H1 (cell line): ENCODE data around the gene DPYSL4. TPM values are rescaled to one million over a fixed set of nuclear protein-coding genes. Genes with fewer than 3 reads are reported as not detected.

Source experiments
- CTCF ChIA-PET: fragments of 300-600 bp; sonication (Branson Sonifier 250); formaldehyde crosslinking; loops from one replicate; lab custom pipeline; 2021; ENCODE audit not compliant: partially characterized antibody; lab: Charles Lee
- POLR2A ChIA-PET: fragments of 300-600 bp; sonication (Branson Sonifier 250); formaldehyde crosslinking; loops from one replicate; lab custom pipeline; 2021; ENCODE audit warnings: inconsistent platforms; ENCODE audit not compliant: partially characterized antibody; lab: Charles Lee
- DNase-seq, 2 experiments: peaks; one replicate each; pipeline versions ENCODE4 v3.0.0 to v3.0.0-alpha.2; 2010 to 2022; ENCODE audit warnings: low spot score in 2 of 2, low read depth in 1 of 2, mixed read lengths in 1 of 2
- FAIRE-seq: peaks from 2 replicates; lab custom pipeline; 2011; peaks lifted over from hg19 to GRCh38; lab: Jason Lieb, UNC
- H2AFZ ChIP-seq: 2 replicates; pipeline ENCODE4 v1.8.1; 2012; ENCODE audit warnings: low read length, inconsistent platforms
- H2AK5ac ChIP-seq: 2 replicates; pipeline ENCODE4 v1.6.1; 2013; ENCODE audit warnings: low read depth, low read length
- H2BK120ac ChIP-seq: replicated peaks from 2 replicates; pipeline ENCODE3; 2013; ENCODE audit warnings: low read depth, low read length, inconsistent platforms
- H2BK12ac ChIP-seq: 2 replicates; pipeline ENCODE4 v1.6.1; 2013; ENCODE audit warnings: low read depth, low read length
- H2BK15ac ChIP-seq: 2 replicates; pipeline ENCODE4 v1.6.1; 2013; ENCODE audit warnings: low read length
- H2BK20ac ChIP-seq: 2 replicates; pipeline ENCODE4 v1.6.1; 2013; ENCODE audit warnings: low read length
- H2BK5ac ChIP-seq: 2 replicates; pipeline ENCODE4 v1.6.1; 2013; ENCODE audit warnings: low read depth, low read length
- H3K14ac ChIP-seq: 2 replicates; pipeline ENCODE4 v1.6.1; 2013; ENCODE audit warnings: inconsistent platforms; ENCODE audit not compliant: insufficient read length
- H3K18ac ChIP-seq: 2 replicates; pipeline ENCODE4 v1.6.1; 2013; ENCODE audit warnings: low read length; ENCODE audit errors: extremely low read depth
- H3K23ac ChIP-seq: 2 replicates; pipeline ENCODE4 v1.6.1; 2013; ENCODE audit warnings: inconsistent platforms; ENCODE audit not compliant: insufficient read length
- H3K23me2 ChIP-seq: 2 replicates; pipeline ENCODE4 v1.6.1; 2013; ENCODE audit warnings: low read depth, low read length
- H3K27ac ChIP-seq: 2 replicates; pipeline ENCODE4 v1.6.1; 2011; ENCODE audit warnings: low read depth, low read length, inconsistent platforms
- H3K27me3 ChIP-seq, 4 experiments: replicated peaks in 1 of 4; 1 replicate in 1 of 4; 2 replicates in 3 of 4; pipeline versions ENCODE4 v1.6.1 to v1.8.1; 2011 to 2013; ENCODE audit warnings: low read length in 3 of 4, mild to moderate bottlenecking in 3 of 4, inconsistent platforms in 2 of 4, mixed read lengths in 2 of 4, moderate library complexity in 1 of 4; ENCODE audit not compliant: control insufficient read depth in 3 of 4, insufficient read depth in 3 of 4; ENCODE audit errors: extremely low read depth in 1 of 4
- H3K36me3 ChIP-seq, 4 experiments: 2 replicates each; pipeline versions ENCODE4 v1.6.1 to v1.8.1; 2011 to 2013; ENCODE audit warnings: mild to moderate bottlenecking in 4 of 4, low read length in 3 of 4, moderate library complexity in 2 of 4, control low read depth in 1 of 4, inconsistent platforms in 1 of 4; ENCODE audit not compliant: insufficient read depth in 4 of 4, control insufficient read depth in 2 of 4
- H3K4ac ChIP-seq: replicated peaks from 2 replicates; pipeline ENCODE3; 2013; ENCODE audit warnings: low read length, low read depth, mixed read lengths, inconsistent platforms; ENCODE audit not compliant: insufficient read length
- H3K4me1 ChIP-seq, 4 experiments: replicated peaks in 1 of 4; 1 replicate in 1 of 4; 2 replicates in 3 of 4; pipeline versions ENCODE4 v1.6.1 to v1.8.1; 2011 to 2013; ENCODE audit warnings: low read length in 3 of 4, inconsistent platforms in 2 of 4, mixed read lengths in 1 of 4; ENCODE audit not compliant: insufficient read depth in 4 of 4, control insufficient read depth in 3 of 4
- H3K4me2 ChIP-seq, 2 experiments: 2 replicates each; pipeline versions ENCODE4 v1.6.1 to v1.8.1; 2011 to 2013; ENCODE audit warnings: low read depth in 2 of 2, low read length in 2 of 2, control low read depth in 1 of 2, inconsistent platforms in 1 of 2, mild to moderate bottlenecking in 1 of 2; ENCODE audit not compliant: insufficient read depth in 1 of 2
- H3K4me3 ChIP-seq, 4 experiments: fragments of 200-600, 300-600 bp in 1 of 4; sonication (generic), shearing (Covaris generic), sonication (Bioruptor Twin) in 1 of 4; 2 replicates each; pipeline versions ENCODE4 v1.5.1 to v1.8.1; 2011 to 2016; ENCODE audit warnings: low read length in 4 of 4, low read depth in 3 of 4, control low read depth in 2 of 4, inconsistent platforms in 2 of 4, mild to moderate bottlenecking in 2 of 4, mixed read lengths in 1 of 4, moderate library complexity in 1 of 4; ENCODE audit not compliant: insufficient read depth in 2 of 4; ENCODE audit errors: extremely low read depth in 1 of 4
- H3K56ac ChIP-seq: replicated peaks from 2 replicates; pipeline ENCODE3; 2013; ENCODE audit warnings: low read depth, mild to moderate bottlenecking, mixed read lengths, low read length, inconsistent platforms; ENCODE audit not compliant: insufficient read length
- H3K79me1 ChIP-seq: 2 replicates; pipeline ENCODE4 v1.6.1; 2013; ENCODE audit warnings: low read depth, low read length, control low read depth
- H3K79me2 ChIP-seq, 2 experiments: 2 replicates each; pipeline versions ENCODE4 v1.6.1 to v1.8.1; 2012 to 2013; ENCODE audit warnings: low read length in 2 of 2, mild to moderate bottlenecking in 2 of 2, inconsistent platforms in 1 of 2; ENCODE audit not compliant: insufficient read depth in 2 of 2, control insufficient read depth in 1 of 2
- H3K9ac ChIP-seq, 4 experiments: replicated peaks in 1 of 4; 1 replicate in 1 of 4; 2 replicates in 3 of 4; pipeline versions ENCODE4 v1.6.1 to v1.8.1; 2011 to 2013; ENCODE audit warnings: low read depth in 3 of 4, low read length in 3 of 4, control low read depth in 2 of 4, mild to moderate bottlenecking in 2 of 4, moderate library complexity in 2 of 4, inconsistent platforms in 1 of 4; ENCODE audit errors: extremely low read depth in 1 of 4
- H3K9me3 ChIP-seq, 2 experiments: 2 replicates each; pipeline versions ENCODE4 v1.6.1 to v1.8.1; 2012 to 2013; ENCODE audit warnings: mild to moderate bottlenecking in 2 of 2, moderate library complexity in 2 of 2, control low read depth in 1 of 2, inconsistent platforms in 1 of 2, low read depth in 1 of 2, low read length in 1 of 2, mixed read lengths in 1 of 2; ENCODE audit not compliant: insufficient read depth in 2 of 2
- H4K20me1 ChIP-seq, 2 experiments: replicated peaks in 1 of 2; 2 replicates each; pipeline versions ENCODE3 to v1.8.1; 2011 to 2013; ENCODE audit warnings: inconsistent platforms in 2 of 2, low read length in 2 of 2, mild to moderate bottlenecking in 1 of 2; ENCODE audit not compliant: insufficient read depth in 2 of 2, control insufficient read depth in 1 of 2
- H4K5ac ChIP-seq: 2 replicates; pipeline ENCODE4 v1.6.1; 2013; ENCODE audit warnings: low read length, low read depth, mixed read lengths, inconsistent platforms; ENCODE audit not compliant: insufficient read length
- H4K8ac ChIP-seq: 2 replicates; pipeline ENCODE4 v1.8.0; 2013; ENCODE audit warnings: mild to moderate bottlenecking, moderate library complexity, low read length, inconsistent platforms; ENCODE audit not compliant: insufficient read depth; ENCODE audit errors: extremely low read depth
- H4K91ac ChIP-seq: replicated peaks from 2 replicates; pipeline ENCODE3; 2013; ENCODE audit warnings: low read length, mixed read lengths, inconsistent platforms; ENCODE audit not compliant: insufficient read length
- EZH2 ChIP-seq: fragments of 200-600 bp; sonication (generic); IDR thresholded peaks from 2 replicates; pipeline ENCODE4 v1.7.1; 2012; ENCODE audit warnings: low read depth, mild to moderate bottlenecking, moderate library complexity, low read length, inconsistent platforms; ENCODE audit not compliant: severe bottlenecking
- HDAC6 ChIP-seq: IDR thresholded peaks from one replicate; pipeline ENCODE4 v1.7.1; 2012; ENCODE audit warnings: low read depth, mild to moderate bottlenecking, inconsistent platforms, low read length, moderate library complexity
- RNF2 ChIP-seq: fragments of 200-900, 300-1000 bp; sonication (generic); IDR thresholded peaks from 2 replicates; pipeline ENCODE4 v1.7.1; 2016; ENCODE audit warnings: borderline replicate concordance, low read depth, mild to moderate bottlenecking, antibody characterized with exemption, low read length; ENCODE audit not compliant: poor library complexity, severe bottlenecking; ENCODE audit errors: missing control alignments
- SUZ12 ChIP-seq: fragments of 200-600 bp; sonication (generic); IDR thresholded peaks from 2 replicates; pipeline ENCODE4 v1.6.1; 2012; ENCODE audit warnings: mild to moderate bottlenecking, inconsistent platforms, low read length, moderate library complexity, mixed read lengths
- WGBS, 2 experiments: shearing (Covaris generic) in 1 of 2; methylation state at CpG; one replicate each; pipeline versions ENCODE4 v1.1.6 to v1.1.7; 2013 to 2015; ENCODE audit warnings: low lambda C conversion rate in 2 of 2, mixed read lengths in 2 of 2, inconsistent platforms in 1 of 2, low coverage in 1 of 2, missing lambda C conversion rate in 1 of 2; ENCODE audit not compliant: insufficient replicate concordance in 2 of 2, insufficient coverage in 1 of 2, insufficient read length in 1 of 2; ENCODE audit errors: extremely low coverage in 1 of 2, missing lambda C conversion rate in 1 of 2; 5-methylcytosine and 5-hydroxymethylcytosine counted together
- polyA plus RNA-seq, 7 experiments: library from polyadenylated mRNA; depleted of rRNA in 3 of 7; stranded (reverse) in 5 of 7; unstranded in 2 of 7; fragments of >200 nt in 5 of 7; fragments of 200-250 nt in 2 of 7; gene quantifications; 1 replicate in 5 of 7; 2 replicates in 1 of 7; 4 replicates in 1 of 7; pipeline versions ENCODE4 v1.2.1 to v1.2.3, GENCODE V29; 2011 to 2013; ENCODE audit warnings: missing spikeins in 2 of 7, mixed read lengths in 2 of 7
- total RNA-seq: library from RNA; stranded (reverse); fragmentation: NEBNext Ultra II Directional; extraction: Animal tissue kit (Norgen Biotek cat#: 25700); gene quantifications from 2 replicates; pipeline ENCODE4 v1.2.1, GENCODE V29; 2021

The DPYSL4 gene
- total and polyA plus RNA-seq, 2 of the 8 experiments (the other 6 are each of a cell fraction or from before 2014, with no cell fraction given): 12.9 to 15.2 TPM

GRCh38 chr10:132148261-132149251 lies 38.2 kb upstream of the DPYSL4 start:
- Histone ChIP-seq H3K18ac (no peak overlapping the region), H3K4ac (no peak overlapping the region), H3K4me3 (no peak overlapping the region), H3K4me1 (peaks cover 0 to 2% (median under 1%) of the 10 kb centered on the region in 4 experiments; a peak in 1 of 7 replicates), H2AK5ac (no peak overlapping the region), H3K23ac (no peak overlapping the region), H2BK5ac (no peak overlapping the region), H3K36me3 (no peaks in the 10 kb centered on the region), H3K23me2 (peaks cover 9% of the 10 kb centered on the region; the same call in 1 of the 2 replicates), H4K8ac (peak overlapping the region; percentile 4; the same call in 1 of the 2 replicates), H2BK15ac (no peak overlapping the region), H2BK120ac (no peak overlapping the region), H4K91ac (no peak overlapping the region), H3K27me3 (no peaks in the 10 kb centered on the region), H2BK20ac (no peak overlapping the region), H4K5ac (no peak overlapping the region), H3K4me2 (no peak overlapping the region), H2AFZ (no peak overlapping the region), H3K56ac (no peak overlapping the region), H3K79me2 (no peaks in the 10 kb centered on the region), H3K79me1 (no peaks in the 10 kb centered on the region; the same call in 1 of the 2 replicates)
- DNase-seq: no peak
- POLR2A ChIA-PET: interaction anchor here (1.9 kb wide), 1 partner anchor 14 kb away, joined by 4 read pairs; no protein-coding TSS in a partner anchor
- CTCF ChIA-PET: no interaction called here
- FAIRE-seq: no peak
- no peak for TF ChIP-seq SUZ12
- TF ChIP-seq RNF2: no peak
- no peak for TF ChIP-seq HDAC6
- TF ChIP-seq EZH2: no peak
- TF ChIP-seq, all 59 proteins: peak for 0
- Histone ChIP-seq H3K14ac (no peak overlapping the region), H3K9me3 (no peaks in the 10 kb centered on the region; a peak in 1 of 4 replicates), H3K27ac (no peak overlapping the region), H3K9ac (no peak overlapping the region), H4K20me1 (peaks cover 0 to 3% of the 10 kb centered on the region in 2 experiments), H2BK12ac (no peak overlapping the region)
- WGBS, 2 experiments: 84% methylated on average over 30 of the region's 43 CpGs; no CpG with 5 or more reads in 1 of the 2 experiments
